ENCODE measurements around the gene NPAS2.

The NPAS2 gene

DNA sequence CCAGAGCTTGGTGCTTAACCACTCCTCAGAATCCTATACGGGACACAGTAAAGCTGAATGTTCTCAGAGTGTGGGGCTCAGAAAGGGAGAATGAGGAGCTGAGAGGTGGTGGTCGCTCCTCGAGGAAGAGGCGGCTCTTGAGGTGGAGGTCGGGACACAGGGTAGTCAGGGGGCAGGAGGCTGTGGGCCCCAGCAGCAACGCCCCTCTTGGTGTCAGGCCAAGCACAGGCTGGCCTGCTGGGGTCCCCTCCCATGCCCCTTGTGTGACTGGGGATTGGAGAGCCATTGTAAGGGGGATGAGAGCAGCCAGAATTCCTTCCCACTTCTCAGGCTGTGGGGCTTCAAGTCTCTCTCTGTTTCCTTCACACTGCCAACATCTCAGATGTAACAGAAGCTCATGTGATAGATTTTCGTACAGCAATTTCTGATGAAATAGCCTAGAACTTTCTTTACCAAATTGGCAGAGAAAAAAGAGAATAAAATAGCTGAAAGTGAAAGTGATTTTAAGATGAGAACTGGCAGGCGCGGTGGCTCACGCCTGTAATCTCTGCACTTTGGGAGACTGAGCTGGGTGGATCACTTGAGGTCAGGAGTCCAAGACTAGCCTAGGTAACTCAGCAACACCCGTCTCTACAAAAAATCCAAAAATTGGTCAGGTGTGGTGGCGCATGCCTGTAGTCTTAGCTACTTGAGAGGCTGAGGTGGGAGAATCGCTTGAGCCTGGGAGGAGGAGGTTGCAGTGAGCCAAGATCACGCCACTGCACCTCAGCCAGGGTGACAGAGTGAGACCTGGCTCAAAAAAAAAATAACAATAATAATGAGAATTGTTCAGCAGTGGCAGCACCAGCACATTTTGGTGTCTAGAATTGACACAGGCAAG, 121.1 kb downstream of the NPAS2 start:
- DNase-seq (ENCODE audit: low read depth) = no peak

DNA sequence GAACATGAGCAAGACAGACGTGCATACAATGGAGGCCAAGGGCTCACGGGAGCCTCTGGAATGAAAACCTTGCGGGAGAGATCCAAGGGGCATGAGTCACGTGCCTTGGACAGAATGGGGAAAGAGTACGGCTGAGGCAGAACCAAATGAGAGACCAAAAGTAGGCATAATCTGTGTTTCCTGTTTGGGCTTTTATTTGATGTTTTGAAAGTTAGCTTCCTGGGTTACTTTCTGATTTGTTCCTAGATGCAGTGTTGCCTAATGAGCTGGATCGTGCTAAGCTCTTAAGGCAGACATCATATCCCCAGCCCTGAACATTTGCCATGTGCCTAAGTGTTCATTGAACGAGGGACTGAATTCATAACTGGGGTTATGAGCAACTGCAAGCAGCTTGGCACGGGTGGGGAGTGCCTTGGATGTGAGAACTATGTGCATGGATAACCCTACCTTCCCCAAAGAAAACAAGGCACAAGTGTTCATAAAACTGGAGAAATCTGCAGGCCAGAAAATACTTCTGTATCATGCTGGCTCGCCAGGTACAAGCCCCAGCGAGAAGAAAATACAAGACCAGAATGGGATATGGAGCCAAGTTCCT, 121.8 kb downstream of the NPAS2 start:
- DNase-seq (ENCODE audit: low read depth) = no peak

DNA sequence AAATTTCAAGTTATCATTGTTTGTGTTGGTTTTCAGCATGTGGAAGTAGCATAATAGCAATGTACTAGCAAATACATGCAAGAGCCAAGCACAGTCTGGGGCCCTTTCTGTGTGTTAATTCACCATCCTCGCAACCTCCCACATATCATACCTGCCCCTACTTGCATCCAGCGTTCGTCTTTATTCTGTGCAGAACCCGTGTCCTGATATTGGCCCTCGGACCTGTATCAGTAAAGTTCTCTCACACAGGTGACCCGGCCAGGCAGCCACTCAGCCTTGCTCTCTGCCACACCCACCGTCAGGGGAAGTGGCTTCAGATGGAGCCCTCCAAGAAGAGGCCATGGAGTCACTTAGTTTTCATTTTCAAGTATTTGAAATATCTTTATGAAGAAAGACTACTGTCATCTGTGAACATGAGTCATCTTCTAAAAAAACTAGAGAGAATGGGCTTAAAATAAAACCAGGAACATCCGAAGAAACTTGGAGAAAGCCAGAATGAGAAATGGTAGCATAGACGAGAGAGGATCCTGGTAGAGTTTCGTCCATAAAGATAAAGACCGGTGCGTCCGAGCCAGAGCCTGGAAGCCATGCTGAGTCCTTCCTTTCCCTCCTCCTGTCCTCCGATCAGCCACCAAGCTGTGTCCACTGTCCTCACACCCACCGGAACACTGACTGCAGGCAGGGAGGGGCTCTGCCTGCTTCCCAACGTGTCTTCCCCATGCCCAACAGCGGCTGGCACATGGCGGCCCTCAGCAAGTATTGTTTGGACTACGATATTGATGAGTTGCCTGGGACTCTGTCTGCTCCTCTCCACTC, 124.9 kb downstream of the NPAS2 start:
- DNase-seq (ENCODE audit: low read depth) = no peak

DNA sequence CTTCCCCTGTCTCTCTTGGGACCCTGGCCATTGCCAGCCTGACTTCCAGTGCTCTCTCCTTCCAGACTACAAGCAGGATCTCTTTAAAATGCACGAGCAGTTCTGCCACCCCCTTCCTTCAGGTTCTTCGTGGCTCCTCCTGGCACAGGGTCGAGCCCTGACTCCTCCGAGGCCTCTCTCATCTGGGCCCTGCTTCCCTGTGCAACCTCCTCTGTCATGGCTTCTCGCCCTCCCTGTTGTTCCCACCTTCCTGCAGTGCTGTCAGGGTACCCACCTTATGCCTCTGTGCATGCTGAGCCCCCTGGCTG, 125.4 kb downstream of the NPAS2 start:
- no peak for DNase-seq (ENCODE audit: low read depth)

DNA sequence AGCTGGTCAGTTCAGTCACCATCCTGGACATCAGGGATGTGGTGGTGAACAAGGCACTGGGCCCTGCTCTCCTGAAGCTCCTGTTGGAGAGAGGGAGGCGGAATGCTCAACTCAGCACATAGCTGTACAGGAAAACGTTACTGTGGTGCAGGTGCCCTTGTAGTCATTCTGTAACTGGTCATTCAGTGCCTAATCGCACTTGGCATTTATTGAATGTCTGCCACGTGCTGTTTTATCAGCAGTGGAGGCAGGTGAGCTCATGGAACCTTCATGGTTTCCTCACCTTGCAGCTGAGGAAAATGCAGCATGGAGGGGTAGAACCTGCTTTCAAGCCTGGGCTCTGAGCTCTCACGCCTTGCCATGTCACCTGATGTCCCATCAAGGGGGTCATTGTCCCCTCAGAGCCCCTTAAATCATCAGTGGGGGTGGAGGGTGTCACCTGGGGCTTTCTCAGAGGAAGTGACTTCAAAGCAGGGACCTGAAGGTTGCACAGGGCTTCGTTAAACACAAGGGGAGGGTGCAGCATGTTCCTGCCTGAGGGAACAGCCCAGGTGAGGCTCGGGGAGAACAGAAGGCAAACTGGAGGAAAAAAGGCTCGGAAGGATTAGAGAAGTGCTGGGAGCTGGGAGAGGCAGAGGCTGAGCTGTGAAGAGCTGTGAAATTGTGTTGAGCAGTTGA, 126.1 kb downstream of the NPAS2 start:
- DNase-seq (ENCODE audit: low read depth) = no peak

DNA sequence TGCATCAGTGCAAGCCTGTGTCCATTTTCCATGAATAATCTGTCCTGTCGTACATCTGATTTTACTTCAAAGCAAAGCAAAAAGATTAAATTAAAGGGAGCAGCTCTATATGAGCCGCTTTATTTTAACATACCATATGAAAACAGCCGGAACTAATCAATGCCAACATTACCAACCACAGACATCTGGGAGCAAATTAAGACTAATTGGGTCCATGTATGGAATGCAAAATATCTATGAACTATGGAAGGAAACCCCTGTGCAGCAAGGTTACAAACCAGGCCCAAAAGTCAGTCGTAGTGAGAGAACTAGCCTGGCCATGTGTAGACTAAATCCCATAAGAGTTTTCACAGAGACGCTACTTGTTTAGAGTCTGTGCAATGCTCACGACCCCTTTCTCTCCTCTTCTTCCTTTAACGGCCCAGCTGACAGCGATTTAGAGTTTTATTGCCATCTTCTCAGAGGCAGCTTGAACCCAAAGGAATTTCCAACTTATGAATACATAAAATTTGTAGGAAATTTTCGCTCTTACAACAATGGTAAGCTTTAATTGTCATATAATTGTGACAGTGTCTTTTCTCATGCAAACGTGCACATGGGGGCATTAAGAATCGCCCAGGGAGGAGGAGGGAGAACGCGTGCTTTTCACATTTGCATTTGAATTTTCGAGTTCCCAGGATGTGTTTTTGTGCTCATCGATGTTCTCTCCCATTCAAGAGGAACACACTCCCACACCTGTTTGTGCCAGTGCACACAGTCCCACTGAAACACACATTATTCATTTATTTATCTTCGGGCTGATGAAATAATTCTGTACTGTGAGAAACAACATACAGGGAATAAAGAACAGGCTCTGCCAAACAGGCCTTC, 129.2 kb downstream of the NPAS2 start:
- DNase-seq (ENCODE audit: low read depth) = no peak

DNA sequence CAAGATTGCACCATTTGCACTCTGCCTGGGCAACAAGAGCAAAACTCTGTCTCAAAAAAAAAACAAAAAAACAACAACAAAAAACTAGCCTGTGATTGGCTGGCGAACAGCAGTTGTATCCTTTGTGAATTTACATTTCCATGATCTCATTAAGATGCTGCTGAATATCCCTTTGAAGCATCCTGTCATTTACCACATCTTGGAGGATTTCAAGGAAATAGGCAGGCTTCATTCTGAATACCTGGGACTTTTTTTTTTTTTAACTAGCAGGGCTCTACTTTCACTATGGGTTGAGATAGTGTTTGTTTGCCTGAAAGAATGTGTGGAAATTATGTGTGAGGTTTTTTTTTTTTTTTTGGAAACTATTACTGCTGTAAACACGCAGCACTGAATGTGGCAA, 132.6 kb downstream of the NPAS2 start:
- no peak for DNase-seq (ENCODE audit: low read depth)

DNA sequence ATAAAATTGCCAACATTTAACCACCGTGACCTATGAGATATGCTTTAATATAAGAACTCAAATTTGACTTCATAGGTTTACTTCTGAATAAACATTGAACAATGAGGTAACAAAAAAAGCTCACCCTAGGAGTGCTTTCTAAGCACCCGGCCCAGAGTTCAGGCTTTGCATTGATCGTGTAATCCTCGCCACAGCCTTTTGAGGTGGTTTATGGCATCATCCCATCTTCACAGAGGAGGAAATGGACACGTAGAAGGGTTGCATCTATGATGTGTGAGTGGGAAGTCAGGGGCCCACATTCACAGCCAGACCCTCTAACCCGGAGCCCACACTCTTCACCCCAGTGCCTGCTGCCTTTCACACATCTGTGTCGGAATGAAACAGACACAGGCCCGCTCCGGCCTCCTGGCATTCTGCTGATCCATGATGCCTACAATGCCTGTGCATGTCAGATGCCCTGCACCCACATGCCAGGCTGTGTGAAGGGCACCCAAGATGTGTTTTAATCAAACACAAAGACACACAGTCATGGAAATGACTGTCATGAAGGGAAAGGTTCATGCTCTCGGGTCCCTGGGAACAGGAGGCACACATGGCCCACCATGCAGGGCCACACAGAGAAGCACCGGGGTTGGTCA, 133.6 kb downstream of the NPAS2 start:
- no peak for DNase-seq (ENCODE audit: low read depth)

DNA sequence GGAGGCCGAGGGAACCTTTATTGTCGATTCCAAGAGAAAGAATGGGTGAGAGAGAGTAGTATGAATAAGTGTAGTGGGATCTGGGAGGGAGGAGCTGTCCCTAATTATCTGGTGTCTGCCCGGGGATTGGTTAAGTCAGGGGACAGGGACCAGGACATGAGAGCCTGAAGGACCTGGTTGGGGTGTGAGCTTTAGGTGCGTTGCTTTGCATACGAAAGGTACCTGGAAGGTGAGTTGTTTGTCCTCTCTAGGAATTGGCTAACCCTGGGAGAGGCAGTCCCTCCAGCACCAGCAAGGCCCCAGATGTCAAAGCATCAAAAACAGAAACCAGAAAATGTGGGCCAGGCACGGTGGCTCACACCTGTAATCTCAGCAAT, 134.1 kb downstream of the NPAS2 start:
- DNase-seq (ENCODE audit: low read depth) = no peak

DNA sequence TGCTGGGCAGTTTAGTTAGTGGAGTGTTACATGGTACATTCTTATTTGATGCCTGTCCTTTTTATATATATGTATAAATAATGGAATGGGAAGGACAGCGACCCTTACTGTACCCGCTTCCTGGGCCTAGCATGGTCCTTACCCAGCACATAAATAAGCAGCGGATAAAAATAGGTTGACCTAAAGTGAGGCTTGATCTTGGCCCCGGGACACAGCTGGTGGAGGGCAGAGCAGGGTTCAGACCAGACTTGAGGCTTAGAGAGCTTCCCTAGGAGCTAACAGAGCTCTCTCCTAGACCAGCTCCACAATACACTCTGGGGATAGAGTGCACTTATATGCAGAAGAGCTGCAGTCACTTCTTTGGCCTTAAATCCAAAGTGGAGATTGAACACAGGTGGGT, 135.3 kb downstream of the NPAS2 start:
- no peak for DNase-seq (ENCODE audit: low read depth)

DNA sequence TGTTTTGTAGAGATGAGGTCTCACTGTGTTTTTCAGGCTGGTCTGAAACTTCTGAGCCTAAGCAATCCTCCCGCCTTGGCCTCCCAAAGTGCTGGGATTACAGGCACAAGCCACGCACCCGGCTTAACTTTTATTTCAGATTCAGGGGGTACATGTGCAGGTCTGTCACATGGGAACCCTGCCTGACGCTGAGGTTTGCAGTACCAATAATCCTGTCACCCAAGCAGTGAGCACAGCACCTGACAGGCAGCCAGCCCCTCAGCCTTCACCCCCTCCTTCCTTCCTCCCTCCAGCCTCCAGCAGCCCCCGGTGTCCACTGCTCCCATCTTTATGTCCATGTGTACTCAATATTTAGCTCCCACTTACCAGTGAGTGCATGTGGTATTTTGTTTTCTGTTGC, 136.1 kb downstream of the NPAS2 start:
- DNase-seq (ENCODE audit: low read depth) = no peak

DNA sequence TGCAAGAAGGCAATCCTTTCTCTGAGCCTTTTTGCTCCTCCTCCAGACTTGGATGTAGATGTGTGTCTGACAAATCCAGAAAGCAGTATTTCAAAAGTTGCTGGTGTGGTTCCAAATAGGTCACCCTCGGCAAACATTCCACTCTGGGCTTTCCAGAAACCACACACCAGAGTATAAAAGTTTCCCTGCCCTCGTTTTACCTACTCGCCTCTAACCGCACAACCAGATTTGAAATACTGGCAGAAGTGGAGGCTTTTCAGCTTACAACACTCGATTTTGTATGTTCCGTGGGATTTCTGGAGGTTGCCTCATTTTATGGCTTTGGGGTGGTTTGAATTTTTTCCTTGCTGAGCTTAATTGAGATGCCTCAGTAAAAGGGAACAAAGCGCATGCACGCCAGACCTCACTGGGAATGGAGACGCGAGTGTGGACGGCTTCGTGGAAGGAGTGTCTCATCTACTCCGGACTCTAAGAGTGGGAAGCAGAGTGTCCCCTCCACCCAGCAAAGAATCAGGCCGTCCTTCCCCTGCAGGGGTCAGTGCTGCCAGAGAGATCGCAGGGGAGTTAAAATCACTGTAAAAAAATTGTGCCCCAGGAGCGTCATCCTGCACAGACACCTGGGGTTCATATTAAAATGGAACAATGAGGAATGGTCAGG, 138.2 kb downstream of the NPAS2 start:
- no peak for DNase-seq (ENCODE audit: low read depth)

DNA sequence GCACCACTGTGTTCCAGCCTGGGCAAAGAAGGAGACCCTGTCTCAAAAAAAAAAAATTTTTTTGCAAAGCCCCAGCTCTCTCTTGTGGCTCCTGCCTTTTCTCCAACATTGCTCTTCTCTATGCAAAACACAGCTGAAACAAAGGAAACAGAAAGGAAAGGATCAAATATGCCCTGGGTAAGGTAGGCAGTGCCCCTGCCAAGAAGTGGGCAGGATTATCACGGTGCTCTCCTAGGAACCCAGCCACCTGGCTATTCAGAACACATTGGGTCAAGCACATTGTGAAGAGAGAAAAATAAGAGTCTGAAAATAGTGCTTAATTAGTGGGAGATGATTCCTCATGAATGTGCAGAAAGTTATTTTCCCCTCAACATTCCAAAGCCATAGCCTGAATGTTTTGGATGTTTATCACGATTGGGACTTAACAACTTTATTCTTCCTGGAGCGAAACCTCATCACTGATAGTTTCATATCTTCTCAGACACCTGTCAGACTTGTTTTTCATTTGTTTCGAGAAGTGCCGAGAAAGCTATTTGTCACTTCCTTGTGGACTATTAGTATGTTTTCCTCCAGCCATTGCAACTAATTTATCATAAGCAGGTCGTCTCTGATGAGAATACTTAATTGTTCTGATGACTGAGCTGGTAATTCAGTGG, 139.4 kb downstream of the NPAS2 start:
- no peak for DNase-seq (ENCODE audit: low read depth)

DNA sequence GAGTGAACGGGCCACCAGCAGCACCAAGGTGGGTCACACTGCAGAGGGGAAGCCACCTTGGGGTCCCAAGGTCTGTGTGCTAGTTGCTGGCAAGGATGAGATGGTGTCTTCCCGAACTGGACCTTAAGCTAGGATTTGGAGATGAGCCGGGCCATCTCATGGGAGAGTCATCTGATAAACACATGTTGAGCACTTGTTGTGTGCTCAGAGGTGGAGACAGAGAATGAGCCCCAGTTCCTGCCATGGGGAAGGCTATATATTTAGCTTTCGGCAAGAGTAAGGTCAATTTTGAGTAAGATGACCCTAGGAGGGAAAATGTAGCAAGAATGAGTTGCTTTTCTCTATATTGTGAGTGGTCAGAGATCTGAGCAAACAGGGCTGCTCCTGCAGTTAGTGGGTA, 140.7 kb downstream of the NPAS2 start:
- no peak for DNase-seq (ENCODE audit: low read depth)

DNA sequence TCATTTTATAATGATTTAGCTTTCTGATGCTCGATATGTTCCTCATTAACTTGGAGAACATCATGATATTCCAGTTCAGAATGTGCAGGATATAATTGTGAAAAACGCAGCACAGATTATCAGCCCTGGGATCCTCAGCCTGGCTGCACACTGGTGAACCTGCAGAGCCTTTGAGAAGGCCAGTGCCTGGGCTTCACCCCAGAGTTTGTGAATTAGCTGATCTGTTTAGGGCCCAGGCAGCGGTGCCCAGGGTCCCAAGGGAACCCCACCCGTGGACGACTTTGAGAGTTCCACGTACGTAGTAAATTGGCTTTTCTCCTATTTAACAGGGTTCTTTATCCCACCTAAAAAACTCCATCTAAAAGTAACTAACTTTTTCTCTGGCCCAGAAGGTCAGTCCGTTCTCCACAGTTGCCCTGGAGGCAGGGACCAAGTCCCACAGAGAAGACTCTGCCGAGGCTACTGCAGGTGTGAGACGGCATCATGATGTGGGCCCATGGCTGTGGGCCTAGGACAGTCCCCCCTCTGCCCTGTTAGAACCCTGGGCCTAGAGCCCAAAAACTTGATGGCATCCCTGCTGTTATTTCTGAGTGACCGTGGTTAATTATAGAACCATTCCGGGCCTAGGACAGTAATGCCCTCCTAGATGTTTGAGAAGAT, 142.6 kb downstream of the NPAS2 start:
- no peak for DNase-seq (ENCODE audit: low read depth)

DNA sequence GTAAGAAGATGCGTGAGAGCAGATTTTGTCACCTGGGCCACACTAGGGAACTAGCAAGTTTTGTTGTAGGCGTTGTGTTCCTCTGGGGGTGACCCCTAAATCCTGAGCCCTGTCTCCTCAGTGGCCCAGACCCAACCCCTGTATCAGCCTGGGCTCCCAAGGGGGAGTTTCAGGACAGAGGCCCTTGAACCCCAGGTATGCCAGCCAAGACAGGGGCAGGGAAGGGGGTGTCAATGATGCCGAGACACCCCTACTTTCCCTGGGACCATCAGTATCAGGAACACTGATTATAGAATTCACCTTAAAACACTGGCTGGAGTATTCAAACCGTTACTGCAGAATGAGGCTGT, 143.1 kb downstream of the NPAS2 start:
- DNase-seq (ENCODE audit: low read depth) = no peak

DNA sequence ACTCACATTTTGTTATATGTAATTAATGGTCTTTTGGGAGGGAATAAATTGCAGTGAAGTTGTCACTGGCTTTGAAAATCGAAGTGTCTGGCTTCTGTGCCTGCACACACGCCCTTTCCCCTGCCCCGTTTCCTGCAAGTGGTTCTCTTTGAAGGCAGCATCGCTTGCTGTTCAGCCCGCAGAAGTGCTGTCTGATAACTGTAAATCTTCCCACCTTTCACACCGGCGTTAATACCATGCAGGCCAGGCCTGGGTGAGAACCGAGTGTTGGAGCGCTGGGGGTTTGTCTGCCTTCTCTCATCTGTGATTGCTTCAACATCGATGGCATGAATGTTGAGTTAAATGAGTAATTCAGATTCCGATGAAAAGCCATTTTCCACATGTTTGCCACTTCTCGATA, 144.3 kb downstream of the NPAS2 start:
- DNase-seq (ENCODE audit: low read depth) = no peak

DNA sequence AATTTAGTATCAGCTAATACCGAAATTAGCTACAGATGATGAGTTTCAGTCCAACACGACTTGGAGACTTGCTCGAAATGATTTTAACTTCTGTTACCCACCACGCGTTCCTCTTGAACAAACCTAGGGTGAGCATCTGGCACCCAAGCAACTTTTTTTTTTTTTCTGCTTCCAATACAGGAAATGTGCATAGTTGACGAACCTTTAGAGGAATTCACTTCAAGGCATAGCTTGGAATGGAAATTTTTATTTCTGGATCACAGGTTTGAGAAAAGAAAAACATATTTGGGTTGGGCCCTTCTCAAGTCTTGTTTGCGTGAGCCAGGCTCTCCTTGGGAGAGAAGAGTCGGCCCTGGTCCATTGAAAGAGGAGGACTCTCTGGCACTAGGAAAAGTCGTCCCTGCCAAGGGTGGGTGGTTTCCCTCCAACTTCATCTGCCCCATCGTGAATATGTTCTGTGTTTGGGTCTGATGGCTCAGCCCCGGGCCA, 144.8 kb downstream of the NPAS2 start:
- no peak for DNase-seq (ENCODE audit: low read depth)

DNA sequence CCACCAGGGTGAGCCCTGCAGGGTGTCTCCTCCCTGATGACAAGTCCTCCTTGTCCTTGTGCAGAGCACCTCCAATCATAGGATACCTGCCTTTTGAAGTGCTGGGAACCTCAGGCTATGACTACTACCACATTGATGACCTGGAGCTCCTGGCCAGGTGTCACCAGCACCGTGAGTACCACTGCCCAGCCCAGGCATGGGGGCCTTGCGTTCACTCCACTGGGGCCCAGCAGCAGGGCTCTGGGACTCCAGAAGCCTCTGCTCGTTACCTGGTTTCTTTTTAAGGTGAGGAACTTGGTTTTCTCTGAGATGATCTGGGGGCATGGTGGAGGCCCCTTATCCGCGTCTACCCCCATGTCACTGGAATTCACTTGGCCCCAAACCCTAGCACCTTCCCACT, 145.7 kb downstream of the NPAS2 start:
- DNase-seq (ENCODE audit: low read depth) = no peak

DNA sequence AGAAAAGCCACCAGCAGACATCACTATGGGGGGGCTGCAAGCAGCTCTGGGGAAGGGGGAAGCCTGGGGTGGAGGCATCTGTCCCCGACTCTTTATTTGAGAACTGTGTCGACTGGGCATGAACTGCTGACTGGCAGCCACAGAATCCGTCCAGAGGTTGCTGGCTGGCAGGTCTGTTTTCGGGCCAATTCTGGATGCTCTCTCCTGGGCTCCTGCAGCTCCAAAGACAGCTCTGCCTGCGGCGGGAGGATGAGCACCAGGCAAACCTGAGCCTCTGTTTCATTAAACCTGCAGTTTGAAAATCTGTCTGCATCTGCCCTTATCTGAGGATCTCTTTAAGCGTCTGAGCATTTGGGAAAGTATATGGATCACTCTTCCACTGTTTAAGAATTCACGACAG, 147.8 kb downstream of the NPAS2 start:
- no peak for DNase-seq (ENCODE audit: low read depth)
